Astrocyte (in vitro differentiated cells and primary cell): ENCODE data around the gene MYL6B.

Experiments
- CTCF ChIP-seq: IDR thresholded peaks from 2 replicates; pipeline ENCODE4 v1.5.1; 2011; ENCODE audit warnings: low read depth, mild to moderate bottlenecking, inconsistent platforms, low read length, moderate library complexity; ENCODE audit not compliant: insufficient read depth
- EZH2 ChIP-seq: IDR thresholded peaks from 2 replicates; pipeline ENCODE4 v1.6.1; 2012; ENCODE audit warnings: mild to moderate bottlenecking, low read length, inconsistent platforms; ENCODE audit not compliant: insufficient read depth

- TF ChIP-seq CTCF (no peak), EZH2 (no peak)
Observed at GRCh38 chr12:56152756-56153677, 630 bp downstream of the MYL6B start.
